GM23338 (cell line): ENCODE results near the gene AP3S1. TPM values are rescaled to one million over a fixed set of nuclear protein-coding genes. Genes with fewer than 3 reads are reported as not detected.

ENCODE experiments used
- ATAC-seq: fragments of 200-7000 bp; cut with Tn5 transposase; 3 replicates; pipeline ENCODE4 v1.9.1; 2020
- DNase-seq: peaks from one replicate; pipeline ENCODE4 v3.0.0-alpha.2; 2015; ENCODE audit warnings: low spot score
- H2AFZ ChIP-seq: fragments of 200-600 bp; sonication (generic); 2 replicates; pipeline ENCODE4 v1.8.0; 2016; ENCODE audit warnings: antibody characterized with exemption, mild to moderate bottlenecking, moderate library complexity
- H3F3A ChIP-seq: fragments of 200-600 bp; sonication (generic); replicated peaks from 2 replicates; pipeline ENCODE4 v1.8.0; 2017; ENCODE audit warnings: antibody characterized with exemption, mixed run types, low read depth
- H3K27ac ChIP-seq: fragments of 200-600 bp; sonication (generic); 2 replicates; pipeline ENCODE4 v1.6.1; 2016; ENCODE audit warnings: low read depth
- H3K27me3 ChIP-seq: fragments of 200-600 bp; sonication (generic); 2 replicates; pipeline ENCODE4 v1.8.0; 2016; ENCODE audit warnings: mild to moderate bottlenecking, mixed run types, moderate library complexity; ENCODE audit not compliant: insufficient read depth
- H3K36me3 ChIP-seq: fragments of 200-600 bp; sonication (generic); 2 replicates; pipeline ENCODE4 v1.8.0; 2016; ENCODE audit warnings: mild to moderate bottlenecking; ENCODE audit not compliant: insufficient read depth
- H3K4me1 ChIP-seq: fragments of 200-600 bp; sonication (generic); 2 replicates; pipeline ENCODE4 v1.8.0; 2016; ENCODE audit warnings: mild to moderate bottlenecking, moderate library complexity; ENCODE audit not compliant: insufficient read depth
- H3K4me2 ChIP-seq: fragments of 200-600 bp; sonication (generic); 2 replicates; pipeline ENCODE4 v1.7.1; 2017; ENCODE audit warnings: mixed run types
- H3K4me3 ChIP-seq: fragments of 200-600 bp; sonication (generic); 2 replicates; pipeline ENCODE4 v1.6.1; 2016; ENCODE audit warnings: mixed run types
- H3K79me2 ChIP-seq: fragments of 200-600 bp; sonication (generic); replicated peaks from 2 replicates; pipeline ENCODE4 v1.8.0; 2017; ENCODE audit warnings: mild to moderate bottlenecking; ENCODE audit not compliant: insufficient read depth
- H3K9me2 ChIP-seq: fragments of 200-600 bp; sonication (generic); 2 replicates; pipeline ENCODE4 v1.8.0; 2017; ENCODE audit not compliant: insufficient read depth
- H4K20me1 ChIP-seq: fragments of 200-600 bp; sonication (generic); replicated peaks from 2 replicates; pipeline ENCODE4 v1.8.0; 2017; ENCODE audit warnings: mild to moderate bottlenecking; ENCODE audit not compliant: insufficient read depth
- H3K27ac Mint-ChIP-seq: 2 replicates; pipeline ENCODE4 v1.8.0; 2020; ENCODE audit warnings: inconsistent platforms, mild to moderate bottlenecking, moderate library complexity, mixed read lengths
- H3K27me3 Mint-ChIP-seq: 3 replicates; pipeline ENCODE4 v1.8.0; 2022; ENCODE audit warnings: low read depth, mild to moderate bottlenecking, moderate library complexity, mixed read lengths, inconsistent platforms; ENCODE audit not compliant: insufficient read depth, poor library complexity
- H3K36me3 Mint-ChIP-seq: 3 replicates; pipeline ENCODE4 v1.8.0; 2021; ENCODE audit warnings: low read depth, mild to moderate bottlenecking, inconsistent platforms, moderate library complexity, mixed read lengths
- H3K4me1 Mint-ChIP-seq: 3 replicates; pipeline ENCODE4 v1.8.0; 2020; ENCODE audit warnings: mild to moderate bottlenecking, inconsistent platforms, mixed read lengths
- H3K4me3 Mint-ChIP-seq: 3 replicates; pipeline ENCODE4 v1.8.0; 2021; ENCODE audit warnings: moderate library complexity, mild to moderate bottlenecking, inconsistent platforms, mixed read lengths
- H3K9me3 Mint-ChIP-seq: 3 replicates; pipeline ENCODE4 v1.8.0; 2020; ENCODE audit warnings: moderate library complexity, mild to moderate bottlenecking, inconsistent platforms, mixed read lengths
- CREB1 ChIP-seq: fragments of 250-450 bp; sonication (Bioruptor Pico); IDR thresholded peaks from 2 replicates; pipeline ENCODE4 v1.5.0; 2020; ENCODE audit warnings: low read depth, mild to moderate bottlenecking, moderate library complexity
- EZH2 ChIP-seq: fragments of 200-600 bp; sonication (generic); IDR thresholded peaks from one replicate; pipeline ENCODE4 v1.8.0; 2017; ENCODE audit warnings: antibody characterized with exemption, mild to moderate bottlenecking, low read depth; ENCODE audit not compliant: unreplicated experiment
- EZH2phosphoT487 ChIP-seq: fragments of 200-600 bp; sonication (generic); IDR thresholded peaks from one replicate; pipeline ENCODE4 v1.8.1; 2018; ENCODE audit warnings: antibody characterized with exemption; ENCODE audit not compliant: unreplicated experiment
- JUNB ChIP-seq: IDR thresholded peaks from one replicate; pipeline ENCODE4 v1.6.1; 2016; ENCODE audit warnings: antibody characterized with exemption; ENCODE audit not compliant: unreplicated experiment
- NANOG ChIP-seq: IDR thresholded peaks from 2 replicates; pipeline ENCODE4 v1.6.1; 2016; ENCODE audit warnings: antibody characterized with exemption, borderline replicate concordance
- POLR2AphosphoS5 ChIP-seq: IDR thresholded peaks from 2 replicates; pipeline ENCODE4 v1.6.1; 2016; ENCODE audit warnings: antibody characterized with exemption, low read depth
- STAT1 ChIP-seq: IDR thresholded peaks from one replicate; pipeline ENCODE4 v1.6.1; 2016; ENCODE audit warnings: antibody characterized with exemption; ENCODE audit not compliant: unreplicated experiment
- ZNF114 ChIP-seq: fragments of 250-450 bp; sonication (Bioruptor Pico); IDR thresholded peaks from 2 replicates; pipeline ENCODE4 v1.5.0; 2020; ENCODE audit warnings: mild to moderate bottlenecking, moderate library complexity
- ZNF331 ChIP-seq: fragments of 250-450 bp; sonication (Bioruptor Pico); IDR thresholded peaks from 2 replicates; pipeline ENCODE4 v1.5.0; 2020; ENCODE audit warnings: low read depth, mild to moderate bottlenecking, moderate library complexity
- polyA plus RNA-seq: library from polyadenylated mRNA; unstranded; fragments of >200 nt; fragmentation: Nextera tagmentation; extraction: Ambion mirVana; gene quantifications from 2 replicates; pipeline ENCODE4 v1.2.1, GENCODE V29; 2016
- total RNA-seq: library from RNA; depleted of rRNA; stranded (reverse); fragments of >200 nt; shearing (Covaris generic); gene quantifications from 2 replicates; pipeline ENCODE4 v1.2.3, GENCODE V29; 2014
- TF ChIP-seq, protein P1 (sequence below): IDR thresholded peaks from 2 replicates; pipeline ENCODE4 v1.6.1; 2016; ENCODE audit warnings: antibody characterized with exemption
- TF ChIP-seq, protein P2 (sequence below): IDR thresholded peaks from one replicate; pipeline ENCODE4 v1.6.1; 2018; ENCODE audit warnings: antibody characterized with exemption; ENCODE audit not compliant: unreplicated experiment
- TF ChIP-seq, protein P3 (sequence below), 2 experiments: fragments of 200-600 bp in 1 of 2; sonication (generic) in 1 of 2; conservative IDR thresholded peaks; 2 replicates each; pipeline versions ENCODE4 v1.5.1 to v1.6.1; 2016 to 2017; ENCODE audit warnings: antibody characterized with exemption in 2 of 2, low read depth in 2 of 2, mild to moderate bottlenecking in 2 of 2, moderate library complexity in 1 of 2
- TF ChIP-seq, protein P4 (sequence below): fragments of 250-450 bp; sonication (Bioruptor Pico); IDR thresholded peaks from 2 replicates; pipeline ENCODE4 v1.5.0; 2020; ENCODE audit warnings: mild to moderate bottlenecking, moderate library complexity

Gene AP3S1
- total and polyA plus RNA-seq, 2 experiments from 2014 or later: 143 to 232 TPM

DNA sequence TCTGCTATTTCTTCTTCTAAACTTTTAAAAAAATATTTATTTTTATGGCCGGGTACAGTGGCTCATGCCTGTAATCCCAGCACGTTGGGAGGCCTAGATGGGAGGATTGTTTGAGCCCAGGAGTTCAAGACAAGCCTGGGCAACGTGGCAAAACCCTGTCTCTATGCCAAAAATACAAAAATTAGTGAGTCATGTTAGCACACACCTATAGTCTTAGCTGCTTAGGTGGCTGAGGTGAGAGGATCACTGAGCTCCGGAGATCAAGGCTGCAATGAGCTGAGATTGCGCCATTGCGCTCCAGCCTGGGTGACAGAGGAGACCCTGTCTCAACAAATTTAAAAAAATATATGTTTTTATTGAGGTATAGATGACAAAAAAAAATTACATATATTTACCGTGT is 5.6 kb downstream of the AP3S1 start:
- no peak overlapping the region for H2AFZ ChIP-seq
- H3K27ac ChIP-seq: no peak overlapping the region
- peaks cover 100% of the 10 kb centered on the region for H3K79me2 ChIP-seq
- Mint-ChIP-seq H3K27ac (no peak overlapping the region), H3K27me3 (peaks cover 2% of the 10 kb centered on the region), H3K4me3 (no peak overlapping the region), H3K4me1 (peaks cover 32% of the 10 kb centered on the region), H3K9me3 (no peaks in the 10 kb centered on the region), H3K36me3 (no peaks in the 10 kb centered on the region; the same call in 2 of the 3 replicates)
- H3K36me3 ChIP-seq: no peaks in the 10 kb centered on the region
- peaks cover 24% of the 10 kb centered on the region; the same call in 1 of the 2 replicates for H4K20me1 ChIP-seq
- H3K27me3 ChIP-seq: peaks cover 11% of the 10 kb centered on the region
- no peak overlapping the region for H3K4me2 ChIP-seq
- H3K4me3 ChIP-seq: no peak overlapping the region
- DNase-seq (no peak), ATAC-seq (no peak)
- TF ChIP-seq, protein P1, sequence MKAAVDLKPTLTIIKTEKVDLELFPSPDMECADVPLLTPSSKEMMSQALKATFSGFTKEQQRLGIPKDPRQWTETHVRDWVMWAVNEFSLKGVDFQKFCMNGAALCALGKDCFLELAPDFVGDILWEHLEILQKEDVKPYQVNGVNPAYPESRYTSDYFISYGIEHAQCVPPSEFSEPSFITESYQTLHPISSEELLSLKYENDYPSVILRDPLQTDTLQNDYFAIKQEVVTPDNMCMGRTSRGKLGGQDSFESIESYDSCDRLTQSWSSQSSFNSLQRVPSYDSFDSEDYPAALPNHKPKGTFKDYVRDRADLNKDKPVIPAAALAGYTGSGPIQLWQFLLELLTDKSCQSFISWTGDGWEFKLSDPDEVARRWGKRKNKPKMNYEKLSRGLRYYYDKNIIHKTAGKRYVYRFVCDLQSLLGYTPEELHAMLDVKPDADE: no peak
- no peak for TF ChIP-seq STAT1
- TF ChIP-seq EZH2: no peak
- TF ChIP-seq, protein P2, sequence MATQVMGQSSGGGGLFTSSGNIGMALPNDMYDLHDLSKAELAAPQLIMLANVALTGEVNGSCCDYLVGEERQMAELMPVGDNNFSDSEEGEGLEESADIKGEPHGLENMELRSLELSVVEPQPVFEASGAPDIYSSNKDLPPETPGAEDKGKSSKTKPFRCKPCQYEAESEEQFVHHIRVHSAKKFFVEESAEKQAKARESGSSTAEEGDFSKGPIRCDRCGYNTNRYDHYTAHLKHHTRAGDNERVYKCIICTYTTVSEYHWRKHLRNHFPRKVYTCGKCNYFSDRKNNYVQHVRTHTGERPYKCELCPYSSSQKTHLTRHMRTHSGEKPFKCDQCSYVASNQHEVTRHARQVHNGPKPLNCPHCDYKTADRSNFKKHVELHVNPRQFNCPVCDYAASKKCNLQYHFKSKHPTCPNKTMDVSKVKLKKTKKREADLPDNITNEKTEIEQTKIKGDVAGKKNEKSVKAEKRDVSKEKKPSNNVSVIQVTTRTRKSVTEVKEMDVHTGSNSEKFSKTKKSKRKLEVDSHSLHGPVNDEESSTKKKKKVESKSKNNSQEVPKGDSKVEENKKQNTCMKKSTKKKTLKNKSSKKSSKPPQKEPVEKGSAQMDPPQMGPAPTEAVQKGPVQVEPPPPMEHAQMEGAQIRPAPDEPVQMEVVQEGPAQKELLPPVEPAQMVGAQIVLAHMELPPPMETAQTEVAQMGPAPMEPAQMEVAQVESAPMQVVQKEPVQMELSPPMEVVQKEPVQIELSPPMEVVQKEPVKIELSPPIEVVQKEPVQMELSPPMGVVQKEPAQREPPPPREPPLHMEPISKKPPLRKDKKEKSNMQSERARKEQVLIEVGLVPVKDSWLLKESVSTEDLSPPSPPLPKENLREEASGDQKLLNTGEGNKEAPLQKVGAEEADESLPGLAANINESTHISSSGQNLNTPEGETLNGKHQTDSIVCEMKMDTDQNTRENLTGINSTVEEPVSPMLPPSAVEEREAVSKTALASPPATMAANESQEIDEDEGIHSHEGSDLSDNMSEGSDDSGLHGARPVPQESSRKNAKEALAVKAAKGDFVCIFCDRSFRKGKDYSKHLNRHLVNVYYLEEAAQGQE: no peak
- TF ChIP-seq ZNF331 (CRISPR knock-in tag): no peak
- no peak for TF ChIP-seq CREB1
- TF ChIP-seq EZH2phosphoT487: no peak
- TF ChIP-seq, protein P3, sequence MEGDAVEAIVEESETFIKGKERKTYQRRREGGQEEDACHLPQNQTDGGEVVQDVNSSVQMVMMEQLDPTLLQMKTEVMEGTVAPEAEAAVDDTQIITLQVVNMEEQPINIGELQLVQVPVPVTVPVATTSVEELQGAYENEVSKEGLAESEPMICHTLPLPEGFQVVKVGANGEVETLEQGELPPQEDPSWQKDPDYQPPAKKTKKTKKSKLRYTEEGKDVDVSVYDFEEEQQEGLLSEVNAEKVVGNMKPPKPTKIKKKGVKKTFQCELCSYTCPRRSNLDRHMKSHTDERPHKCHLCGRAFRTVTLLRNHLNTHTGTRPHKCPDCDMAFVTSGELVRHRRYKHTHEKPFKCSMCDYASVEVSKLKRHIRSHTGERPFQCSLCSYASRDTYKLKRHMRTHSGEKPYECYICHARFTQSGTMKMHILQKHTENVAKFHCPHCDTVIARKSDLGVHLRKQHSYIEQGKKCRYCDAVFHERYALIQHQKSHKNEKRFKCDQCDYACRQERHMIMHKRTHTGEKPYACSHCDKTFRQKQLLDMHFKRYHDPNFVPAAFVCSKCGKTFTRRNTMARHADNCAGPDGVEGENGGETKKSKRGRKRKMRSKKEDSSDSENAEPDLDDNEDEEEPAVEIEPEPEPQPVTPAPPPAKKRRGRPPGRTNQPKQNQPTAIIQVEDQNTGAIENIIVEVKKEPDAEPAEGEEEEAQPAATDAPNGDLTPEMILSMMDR (conservative IDR thresholded peaks at IDR 0.05; ENCODE audit: low read depth in 2 of 2): no peak
- TF ChIP-seq POLR2AphosphoS5: no peak
- no peak for TF ChIP-seq ZNF114 (CRISPR knock-in tag)
- TF ChIP-seq NANOG: no peak
- no peak for TF ChIP-seq JUNB
- TF ChIP-seq, protein P4, sequence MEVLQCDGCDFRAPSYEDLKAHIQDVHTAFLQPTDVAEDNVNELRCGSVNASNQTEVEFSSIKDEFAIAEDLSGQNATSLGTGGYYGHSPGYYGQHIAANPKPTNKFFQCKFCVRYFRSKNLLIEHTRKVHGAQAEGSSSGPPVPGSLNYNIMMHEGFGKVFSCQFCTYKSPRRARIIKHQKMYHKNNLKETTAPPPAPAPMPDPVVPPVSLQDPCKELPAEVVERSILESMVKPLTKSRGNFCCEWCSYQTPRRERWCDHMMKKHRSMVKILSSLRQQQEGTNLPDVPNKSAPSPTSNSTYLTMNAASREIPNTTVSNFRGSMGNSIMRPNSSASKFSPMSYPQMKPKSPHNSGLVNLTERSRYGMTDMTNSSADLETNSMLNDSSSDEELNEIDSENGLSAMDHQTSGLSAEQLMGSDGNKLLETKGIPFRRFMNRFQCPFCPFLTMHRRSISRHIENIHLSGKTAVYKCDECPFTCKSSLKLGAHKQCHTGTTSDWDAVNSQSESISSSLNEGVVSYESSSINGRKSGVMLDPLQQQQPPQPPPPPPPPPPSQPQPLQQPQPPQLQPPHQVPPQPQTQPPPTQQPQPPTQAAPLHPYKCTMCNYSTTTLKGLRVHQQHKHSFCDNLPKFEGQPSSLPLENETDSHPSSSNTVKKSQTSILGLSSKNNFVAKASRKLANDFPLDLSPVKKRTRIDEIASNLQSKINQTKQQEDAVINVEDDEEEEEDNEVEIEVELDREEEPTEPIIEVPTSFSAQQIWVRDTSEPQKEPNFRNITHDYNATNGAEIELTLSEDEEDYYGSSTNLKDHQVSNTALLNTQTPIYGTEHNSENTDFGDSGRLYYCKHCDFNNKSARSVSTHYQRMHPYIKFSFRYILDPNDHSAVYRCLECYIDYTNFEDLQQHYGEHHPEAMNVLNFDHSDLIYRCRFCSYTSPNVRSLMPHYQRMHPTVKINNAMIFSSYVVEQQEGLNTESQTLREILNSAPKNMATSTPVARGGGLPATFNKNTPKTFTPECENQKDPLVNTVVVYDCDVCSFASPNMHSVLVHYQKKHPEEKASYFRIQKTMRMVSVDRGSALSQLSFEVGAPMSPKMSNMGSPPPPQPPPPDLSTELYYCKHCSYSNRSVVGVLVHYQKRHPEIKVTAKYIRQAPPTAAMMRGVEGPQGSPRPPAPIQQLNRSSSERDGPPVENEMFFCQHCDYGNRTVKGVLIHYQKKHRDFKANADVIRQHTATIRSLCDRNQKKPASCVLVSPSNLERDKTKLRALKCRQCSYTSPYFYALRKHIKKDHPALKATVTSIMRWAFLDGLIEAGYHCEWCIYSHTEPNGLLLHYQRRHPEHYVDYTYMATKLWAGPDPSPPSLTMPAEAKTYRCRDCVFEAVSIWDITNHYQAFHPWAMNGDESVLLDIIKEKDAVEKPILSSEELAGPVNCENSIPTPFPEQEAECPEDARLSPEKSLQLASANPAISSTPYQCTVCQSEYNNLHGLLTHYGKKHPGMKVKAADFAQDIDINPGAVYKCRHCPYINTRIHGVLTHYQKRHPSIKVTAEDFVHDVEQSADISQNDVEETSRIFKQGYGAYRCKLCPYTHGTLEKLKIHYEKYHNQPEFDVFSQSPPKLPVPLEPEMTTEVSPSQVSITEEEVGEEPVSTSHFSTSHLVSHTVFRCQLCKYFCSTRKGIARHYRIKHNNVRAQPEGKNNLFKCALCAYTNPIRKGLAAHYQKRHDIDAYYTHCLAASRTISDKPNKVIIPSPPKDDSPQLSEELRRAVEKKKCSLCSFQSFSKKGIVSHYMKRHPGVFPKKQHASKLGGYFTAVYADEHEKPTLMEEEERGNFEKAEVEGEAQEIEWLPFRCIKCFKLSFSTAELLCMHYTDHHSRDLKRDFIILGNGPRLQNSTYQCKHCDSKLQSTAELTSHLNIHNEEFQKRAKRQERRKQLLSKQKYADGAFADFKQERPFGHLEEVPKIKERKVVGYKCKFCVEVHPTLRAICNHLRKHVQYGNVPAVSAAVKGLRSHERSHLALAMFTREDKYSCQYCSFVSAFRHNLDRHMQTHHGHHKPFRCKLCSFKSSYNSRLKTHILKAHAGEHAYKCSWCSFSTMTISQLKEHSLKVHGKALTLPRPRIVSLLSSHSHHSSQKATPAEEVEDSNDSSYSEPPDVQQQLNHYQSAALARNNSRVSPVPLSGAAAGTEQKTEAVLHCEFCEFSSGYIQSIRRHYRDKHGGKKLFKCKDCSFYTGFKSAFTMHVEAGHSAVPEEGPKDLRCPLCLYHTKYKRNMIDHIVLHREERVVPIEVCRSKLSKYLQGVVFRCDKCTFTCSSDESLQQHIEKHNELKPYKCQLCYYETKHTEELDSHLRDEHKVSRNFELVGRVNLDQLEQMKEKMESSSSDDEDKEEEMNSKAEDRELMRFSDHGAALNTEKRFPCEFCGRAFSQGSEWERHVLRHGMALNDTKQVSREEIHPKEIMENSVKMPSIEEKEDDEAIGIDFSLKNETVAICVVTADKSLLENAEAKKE (CRISPR knock-in tag): no peak
- H3K4me1 ChIP-seq: peaks cover 18% of the 10 kb centered on the region
- H3F3A ChIP-seq: no peaks in the 10 kb centered on the region
- no peaks in the 10 kb centered on the region for H3K9me2 ChIP-seq
